GM19193 (cell line): ENCODE results near the gene PHLDA1.

Experiments used
- POLR2A ChIP-seq: IDR thresholded peaks from 4 replicates; pipeline ENCODE4 v1.6.1; 2011; ENCODE audit not compliant: insufficient read depth, insufficient read length; ENCODE audit errors: extremely low read depth

Gene PHLDA1

DNA sequence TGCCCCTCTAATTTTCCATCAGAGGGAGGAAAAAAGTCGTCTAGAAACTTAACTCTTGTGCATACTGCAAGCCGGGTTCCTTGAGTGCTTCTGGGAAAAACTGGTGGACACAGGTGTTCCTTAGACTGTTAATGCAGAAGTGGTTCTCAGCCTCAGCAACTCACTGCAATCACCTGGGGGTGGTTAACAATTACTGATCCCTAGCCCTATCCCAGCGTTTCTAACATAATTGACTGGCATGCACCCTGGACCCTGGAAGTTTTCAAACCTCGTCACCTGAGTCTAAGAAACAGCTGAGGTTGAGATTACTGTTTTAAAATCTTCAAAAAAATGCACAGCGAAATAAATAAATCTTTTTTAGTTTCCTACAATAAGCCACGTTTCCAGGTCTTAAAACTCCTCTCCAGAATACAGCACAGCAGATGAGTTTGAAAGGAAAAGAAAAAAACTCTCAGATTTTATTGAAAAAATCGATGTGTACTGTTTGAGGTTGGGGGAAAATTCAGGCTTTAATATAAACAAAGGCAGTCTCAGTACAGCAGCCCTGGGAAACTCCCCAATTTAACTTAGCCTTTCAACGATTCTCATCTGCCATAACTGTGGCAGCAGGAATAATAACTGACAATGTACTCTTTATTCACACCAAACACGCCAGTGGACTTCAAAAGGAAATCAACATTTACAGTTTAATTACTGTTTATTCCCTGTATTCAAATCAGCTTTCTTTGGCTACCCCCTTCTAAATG is 45.4 kb downstream of the PHLDA1 start:
- TF ChIP-seq POLR2A = no peak

DNA sequence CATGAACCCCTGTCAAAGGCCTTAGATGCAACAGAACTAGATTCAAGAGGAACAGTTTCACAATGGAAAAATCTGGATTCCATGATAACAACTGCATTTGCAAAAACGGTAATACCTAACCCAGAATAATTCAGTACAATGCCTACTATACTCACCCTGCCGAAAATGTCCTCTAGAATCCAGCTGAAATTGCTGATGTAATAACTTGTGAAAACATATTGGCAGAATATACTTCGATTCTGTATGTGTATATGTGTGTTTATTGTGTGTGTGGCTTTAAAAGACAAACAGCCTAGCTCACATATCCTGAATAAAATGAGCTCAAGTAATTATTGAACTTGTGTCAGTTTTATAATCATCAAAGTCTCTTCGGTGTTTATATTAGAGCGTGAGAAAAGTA is 46.0 kb downstream of the PHLDA1 start:
- TF ChIP-seq POLR2A = no peak

DNA sequence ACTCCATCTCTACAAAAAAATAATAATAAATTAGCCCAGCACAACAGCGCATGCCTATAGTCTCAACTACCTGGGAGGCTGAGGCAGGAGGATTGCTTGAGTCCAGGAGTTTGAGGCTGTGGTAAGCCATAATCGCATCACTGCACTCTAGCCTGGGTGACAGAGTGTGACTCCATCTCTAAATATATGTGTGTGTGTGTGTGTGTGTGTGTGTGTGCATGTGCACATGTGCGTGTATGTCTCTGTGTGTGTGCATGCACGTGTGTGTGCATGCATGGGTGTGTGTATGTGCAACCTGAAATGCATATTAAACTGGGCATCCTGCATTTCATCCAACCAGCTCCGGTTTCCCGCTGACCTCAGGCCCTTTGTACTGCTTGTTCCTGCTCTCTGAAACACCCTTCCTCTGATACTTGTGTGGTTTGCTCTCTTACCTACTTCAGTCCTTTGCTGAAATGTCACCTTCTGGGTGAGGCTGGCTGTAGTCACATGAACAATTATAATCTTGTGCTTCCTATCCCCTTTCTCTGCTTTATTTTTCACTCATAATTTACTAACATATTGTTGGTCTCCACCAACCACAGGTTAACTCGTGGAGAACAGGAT is 46.9 kb downstream of the PHLDA1 start:
- TF ChIP-seq POLR2A = no peak

DNA sequence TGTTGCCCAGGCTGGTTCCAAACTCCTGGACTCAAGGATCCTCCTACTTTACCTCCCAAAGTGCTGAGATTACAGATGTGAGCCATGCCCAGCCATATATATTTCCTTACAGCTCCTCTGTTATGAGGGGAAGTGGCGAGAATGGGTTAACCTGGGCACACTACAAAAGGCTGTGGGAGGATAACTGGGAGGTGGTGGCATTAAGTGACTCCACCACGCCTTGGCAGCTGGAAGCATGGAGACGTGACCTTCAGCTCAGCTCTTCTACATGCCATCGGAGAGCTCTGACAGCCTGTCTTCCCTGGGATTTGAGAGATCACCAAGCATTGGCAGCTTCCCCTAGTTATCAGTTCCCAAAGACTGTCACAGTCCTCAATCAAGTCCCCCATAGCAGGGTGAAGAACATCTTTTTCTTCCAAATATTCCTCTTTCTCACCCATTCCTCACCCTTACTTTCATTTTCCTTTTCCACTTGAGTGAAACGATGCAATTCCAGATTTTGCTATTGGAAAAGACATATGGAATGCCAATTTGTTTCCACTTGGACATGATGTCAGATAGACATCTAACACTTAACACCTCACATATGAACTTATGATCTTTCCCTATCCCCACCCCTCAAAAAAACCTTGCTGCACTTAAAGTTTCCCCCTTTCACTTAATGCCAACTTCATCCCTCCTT is 48.5 kb downstream of the PHLDA1 start:
- no peak for TF ChIP-seq POLR2A

GRCh38 chr12:75982169-75982564 is 49.4 kb downstream of the PHLDA1 start:
- TF ChIP-seq POLR2A = no peak

GRCh38 chr12:75981247-75982168 is 50.1 kb downstream of the PHLDA1 start:
- no peak for TF ChIP-seq POLR2A

- no peak for TF ChIP-seq POLR2A
Observed at GRCh38 chr12:75979181-75979580, 52.4 kb downstream of the PHLDA1 start.

DNA sequence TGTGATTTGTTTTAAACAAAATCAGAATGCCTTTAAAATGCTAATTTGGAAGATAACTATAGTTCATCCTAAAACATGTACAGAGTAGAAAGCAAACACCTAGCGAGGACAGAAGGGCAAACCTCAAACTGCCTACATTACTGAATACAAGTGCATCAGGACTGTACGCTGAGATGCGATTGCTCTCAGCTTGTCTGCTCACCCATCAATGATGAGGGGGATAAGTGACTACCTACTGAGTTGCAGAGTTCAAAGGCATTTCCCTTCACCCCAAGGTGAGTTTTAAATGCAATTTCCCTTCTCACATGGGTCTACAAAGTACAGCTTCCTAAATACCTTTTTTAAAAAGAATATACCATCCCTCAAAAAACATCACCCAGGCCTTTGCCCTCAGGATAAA is 52.9 kb downstream of the PHLDA1 start:
- TF ChIP-seq POLR2A = no peak

DNA sequence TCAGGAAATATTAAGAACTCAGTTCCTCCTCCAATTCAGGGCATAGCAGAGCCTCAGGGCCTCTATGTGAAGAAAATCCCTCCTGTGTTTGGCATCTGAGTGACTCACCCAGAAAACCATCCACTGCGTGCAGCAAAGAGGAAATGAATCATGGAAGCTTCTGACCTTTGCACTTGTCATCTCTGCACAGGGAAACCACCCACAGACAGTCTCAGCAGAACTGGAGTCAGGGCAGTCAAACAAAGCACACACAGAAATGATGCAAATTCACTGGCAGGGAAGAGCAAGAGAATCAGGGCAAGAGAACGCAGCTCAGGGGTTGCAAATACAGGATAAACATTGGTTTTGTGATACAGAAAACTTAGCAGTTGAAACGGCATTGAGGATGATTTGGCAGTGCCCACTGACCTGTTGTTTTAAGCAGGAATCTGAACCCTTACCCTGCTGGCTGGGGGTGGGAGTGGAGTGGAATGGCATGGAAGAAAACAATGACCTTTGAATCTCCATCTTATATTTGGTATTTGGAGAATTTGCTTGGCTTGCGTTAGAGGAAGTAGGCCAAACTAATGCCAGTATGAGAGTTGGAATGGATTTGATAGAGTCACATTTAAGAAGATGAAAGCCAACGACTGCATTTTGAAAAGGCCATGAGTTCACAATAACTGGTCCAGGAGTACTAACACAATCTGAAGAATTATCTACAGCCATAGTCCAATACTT is 53.5 kb downstream of the PHLDA1 start:
- TF ChIP-seq POLR2A = peak; percentile 33

- TF ChIP-seq POLR2A = no peak
Observed at GRCh38 chr12:75977590-75977951, 54.0 kb downstream of the PHLDA1 start.

GRCh38 chr12:75976913-75977312 is 54.7 kb downstream of the PHLDA1 start:
- TF ChIP-seq POLR2A = no peak

- no peak for TF ChIP-seq POLR2A
Observed at GRCh38 chr12:75976113-75976512, 55.5 kb downstream of the PHLDA1 start.

DNA sequence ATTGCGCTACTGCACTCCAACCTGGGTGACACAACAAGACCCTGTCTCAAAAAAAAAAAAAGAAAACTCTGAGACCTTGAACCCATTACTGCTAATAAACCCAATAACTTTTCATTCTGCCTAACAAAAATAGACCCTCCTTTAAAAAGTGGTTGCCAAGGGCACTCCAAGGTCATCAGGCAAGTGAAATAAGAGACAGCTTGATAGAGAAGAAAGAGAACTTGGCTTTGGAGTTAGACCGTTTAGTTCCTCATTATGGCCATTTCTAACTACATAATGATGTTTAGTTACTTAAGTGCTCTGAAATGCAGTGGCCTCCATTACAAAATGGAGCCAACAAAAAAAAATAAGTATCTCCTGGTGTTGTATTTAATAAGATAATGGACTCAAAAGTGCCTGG is 55.9 kb downstream of the PHLDA1 start:
- TF ChIP-seq POLR2A = no peak
